Measurements from ENCODE around the gene TMEM187.
"Not testable (repeated sequence)": the region's sequence is repeated elsewhere in the genome, so short reads cannot be mapped to it uniquely, and the experiment has no call there.

The TMEM187 gene

DNA sequence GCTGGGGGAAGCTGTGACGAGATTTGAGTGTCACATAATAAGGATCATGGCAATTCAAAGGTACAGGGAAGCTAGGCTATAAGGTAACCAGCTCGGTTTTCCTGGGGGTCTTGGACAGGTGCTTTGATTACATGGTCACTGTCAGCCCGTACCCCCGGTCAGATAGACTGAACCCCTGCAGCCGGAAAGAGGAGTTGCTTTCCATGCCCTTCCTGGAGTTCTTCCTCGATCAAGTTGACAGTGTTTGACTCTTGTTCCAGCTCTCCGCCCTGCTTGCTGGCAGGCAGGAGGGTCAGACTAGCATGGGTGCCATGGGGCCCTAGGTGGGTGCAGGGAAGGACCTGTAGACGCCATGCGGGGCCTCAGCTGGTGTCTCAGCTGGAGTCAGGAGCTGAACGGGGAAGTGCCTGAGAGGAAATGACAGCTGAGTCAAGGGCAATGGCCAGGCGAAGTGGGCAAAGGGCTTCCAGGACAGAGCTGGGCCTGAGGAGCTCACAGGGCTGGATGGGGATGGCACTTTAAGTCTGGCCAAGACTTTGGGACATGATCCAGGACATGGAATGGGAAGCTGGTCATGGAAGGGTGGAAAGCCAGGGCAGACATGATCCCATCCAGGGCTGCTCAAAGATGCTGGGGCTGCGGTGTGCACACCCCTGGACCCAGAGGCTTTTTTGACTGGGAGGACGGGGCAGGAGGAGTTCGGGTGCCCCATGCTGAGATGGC, 1.6 kb downstream of the TMEM187 start:
- Histone ChIP-seq H3K4me3 (replicated peaks; ENCODE audit: insufficient read depth, low read length) (no peak overlapping the region; the same call in 1 of the 2 replicates), H3K27me3 (ENCODE audit: insufficient read depth, poor library complexity, severe bottlenecking) (no peaks in the 10 kb centered on the region), H3K27ac (replicated peaks) (peak overlapping the region; percentile 97)
- TF ChIP-seq SPI1 (IDR thresholded peaks at IDR 0.05; ENCODE audit: borderline replicate concordance, low read depth) (peak; percentile 76), GABPA (IDR thresholded peaks at IDR 0.05; ENCODE audit: low read depth) (no peak)
- peak in 1 of 2 experiments; percentile 54 for DNase-seq (ENCODE audit: low read depth in 1 of 2, low spot score in 1 of 2)

DNA sequence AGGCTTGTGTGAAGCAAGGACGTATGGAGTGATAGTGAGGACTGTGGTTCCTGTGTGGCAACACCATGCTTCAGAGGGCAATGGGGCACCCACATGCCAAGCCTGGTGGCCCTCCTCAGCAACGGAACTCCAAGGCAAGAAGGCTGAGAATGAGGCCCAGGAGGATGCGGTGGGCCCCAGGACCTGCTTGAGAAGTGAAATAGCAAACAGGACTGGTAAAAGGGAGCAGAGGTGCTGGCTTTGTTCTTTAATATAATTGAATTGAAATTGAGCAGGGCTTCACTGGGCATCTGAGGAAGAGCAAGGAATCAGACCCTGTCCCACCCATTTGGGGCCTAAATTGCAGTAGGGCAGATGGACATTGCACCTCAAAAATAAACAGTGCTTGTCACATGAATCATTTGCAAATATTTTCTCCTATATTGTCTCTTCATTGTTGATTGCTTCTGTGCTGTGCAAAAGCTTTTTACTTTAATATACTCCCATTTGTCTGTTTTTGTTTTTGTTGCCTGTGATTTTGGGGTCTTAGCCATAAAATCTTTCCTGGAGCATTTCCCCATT, 2.3 kb downstream of the TMEM187 start:
- Histone ChIP-seq H3K4me3 (replicated peaks; ENCODE audit: insufficient read depth, low read length) (no peak overlapping the region), H3K27me3 (ENCODE audit: insufficient read depth, poor library complexity, severe bottlenecking) (no peaks in the 10 kb centered on the region), H3K27ac (replicated peaks) (peak overlapping the region; percentile 97)
- DNase-seq (ENCODE audit: low read depth in 1 of 2, low spot score in 1 of 2), result peak in 1 of 2 experiments; percentile 75
- no peak for TF ChIP-seq CTCF (IDR thresholded peaks at IDR 0.05; ENCODE audit: insufficient read depth, low read length)
- peak; percentile 52; the same call in 1 of the 2 replicates for TF ChIP-seq POLR2AphosphoS5 (IDR thresholded peaks at IDR 0.05; ENCODE audit: low read depth)

GRCh38 chrX:153980394-153980793, 7.8 kb downstream of the TMEM187 start:
- peak overlapping the region; percentile 50 for H3K27ac ChIP-seq (replicated peaks)
- H3K4me3 ChIP-seq (replicated peaks; ENCODE audit: insufficient read depth, low read length); H3K27me3 ChIP-seq (ENCODE audit: insufficient read depth, poor library complexity, severe bottlenecking); DNase-seq (ENCODE audit: low read depth in 1 of 2, low spot score in 1 of 2): not testable (repeated sequence)

- Histone ChIP-seq H3K4me3 (replicated peaks; ENCODE audit: insufficient read depth, low read length) (no peak overlapping the region), H3K27me3 (ENCODE audit: insufficient read depth, poor library complexity, severe bottlenecking) (no peaks in the 10 kb centered on the region), H3K27ac (replicated peaks) (peak overlapping the region; percentile 50)
- no peak for DNase-seq (ENCODE audit: low read depth in 1 of 2, low spot score in 1 of 2)
- TF ChIP-seq REST (IDR thresholded peaks at IDR 0.05; ENCODE audit: insufficient replicate concordance, low read depth) (no peak), CTCF (IDR thresholded peaks at IDR 0.05; ENCODE audit: insufficient read depth, low read length) (no peak), GABPA (IDR thresholded peaks at IDR 0.05; ENCODE audit: low read depth) (no peak), SPI1 (IDR thresholded peaks at IDR 0.05; ENCODE audit: borderline replicate concordance, low read depth) (no peak), POLR2AphosphoS5 (IDR thresholded peaks at IDR 0.05; ENCODE audit: low read depth) (no peak)
These were observed 8.7 kb downstream of the TMEM187 start for GRCh38 chrX:153981231-153981630.

DNA sequence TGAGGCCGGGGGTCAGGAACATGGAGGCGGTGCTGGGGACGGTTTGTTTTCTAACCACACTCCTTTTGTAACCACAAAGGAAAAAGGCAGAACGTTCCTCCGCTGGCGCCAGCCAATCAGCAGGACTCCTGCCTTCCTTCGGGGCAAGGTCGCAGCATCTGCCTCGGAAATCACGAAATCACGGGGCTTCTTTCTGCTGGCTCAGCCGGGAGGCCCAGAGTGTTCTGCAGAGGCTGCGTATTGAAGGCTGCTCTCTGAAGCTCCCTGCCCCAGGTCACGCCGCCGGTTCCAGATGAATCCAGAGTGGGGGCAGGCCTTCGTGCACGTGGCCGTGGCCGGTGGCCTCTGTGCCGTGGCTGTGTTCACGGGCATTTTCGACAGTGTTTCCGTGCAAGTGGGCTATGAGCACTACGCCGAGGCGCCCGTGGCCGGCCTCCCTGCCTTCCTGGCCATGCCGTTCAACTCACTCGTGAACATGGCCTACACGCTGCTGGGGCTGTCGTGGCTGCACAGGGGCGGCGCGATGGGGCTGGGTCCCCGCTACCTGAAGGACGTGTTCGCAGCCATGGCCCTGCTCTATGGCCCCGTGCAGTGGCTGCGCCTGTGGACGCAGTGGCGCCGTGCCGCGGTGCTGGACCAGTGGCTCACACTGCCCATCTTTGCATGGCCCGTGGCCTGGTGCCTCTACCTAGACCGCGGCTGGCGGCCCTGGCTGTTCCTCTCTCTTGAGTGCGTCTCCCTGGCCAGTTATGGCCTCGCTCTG, 9.4 kb downstream of the TMEM187 start:
- peak; percentile 75 to 92 for DNase-seq (ENCODE audit: low read depth in 1 of 2, low spot score in 1 of 2)
- no peak overlapping the region for H3K4me3 ChIP-seq (replicated peaks; ENCODE audit: insufficient read depth, low read length)

More for the DNA sequence above, 9.4 kb downstream of the TMEM187 start:
- no peak for TF ChIP-seq CTCF (IDR thresholded peaks at IDR 0.05; ENCODE audit: insufficient read depth, low read length)
- TF ChIP-seq POLR2AphosphoS5 (IDR thresholded peaks at IDR 0.05; ENCODE audit: low read depth), result peak; percentile 52; the same call in 1 of the 2 replicates
- Histone ChIP-seq H3K27me3 (ENCODE audit: insufficient read depth, poor library complexity, severe bottlenecking) (no peaks in the 10 kb centered on the region), H3K27ac (replicated peaks) (peak overlapping the region; percentile 89)

All from HL-60 (cell line).